ENCODE data around the gene STIMATE. TPM values are rescaled to one million over a fixed set of nuclear protein-coding genes. Genes with fewer than 3 reads are reported as not detected.

STIMATE gene
- total and polyA plus RNA-seq, 9 of the 15 experiments (the other 6 are each of a cell fraction or from before 2014, with no cell fraction given): 0.14 to 7.7 (median 4.9) TPM

- CTCF ChIA-PET (ENCODE audit: low intra/inter-chr PET ratio): no interaction called here
- intact Hi-C loops (cut with micrococcal nuclease): no loop called here
- no peaks in the 10 kb centered on the region for H3K9me3 ChIP-seq (replicated peaks; ENCODE audit: control insufficient read depth, insufficient read depth, low read depth, low read length)
- no TSS peak for BruUV-seq (replicated peaks)
- peaks cover 6 to 20% of the 10 kb centered on the region in 2 experiments; a peak in 4 of 5 replicates for H3K4me1 ChIP-seq (replicated peaks in 1 of 2; ENCODE audit: control insufficient read depth in 2 of 2, insufficient read depth in 2 of 2, low read length in 2 of 2)
- H3K36me3 ChIP-seq (ENCODE audit: control insufficient read depth, insufficient read depth, low read length): peaks cover 6% of the 10 kb centered on the region; the same call in 1 of the 3 replicates
- no peak overlapping the region for H3K27ac ChIP-seq (ENCODE audit: extremely low read depth, low read depth, low read length)
- H3K4me3 ChIP-seq: no peak overlapping the region
- whole genome bisulfite sequencing (ENCODE audit: insufficient coverage, low coverage, missing lambda C conversion rate): 83% methylated on average over 6 of the region's 6 CpGs
- no peak overlapping the region for H3K4me2 ChIP-seq (ENCODE audit: insufficient read depth, low read length)
- H3K79me2 ChIP-seq (ENCODE audit: control insufficient read depth, insufficient read depth, low read length): no peaks in the 10 kb centered on the region
- no peaks in the 10 kb centered on the region for H3K9me1 ChIP-seq (ENCODE audit: control insufficient read depth, insufficient read depth, low read length)
- in situ Hi-C loops (cut with MboI): no loop called here
- no peaks in the 10 kb centered on the region for H3K27me3 ChIP-seq (ENCODE audit: control insufficient read depth in 2 of 2, insufficient read depth in 2 of 2, low read length in 2 of 2)
- H3K9ac ChIP-seq (ENCODE audit: insufficient read depth in 1 of 2, low read depth in 2 of 2, low read length in 2 of 2): no peak overlapping the region
- H2AFZ ChIP-seq (ENCODE audit: low read depth, low read length): no peak overlapping the region
- ATAC-seq: no peak
- no peaks in the 10 kb centered on the region for H4K20me1 ChIP-seq (replicated peaks; ENCODE audit: control insufficient read depth, insufficient read depth, low read length)
- no peak for FAIRE-seq
- DNase-seq (ENCODE audit: extremely low read depth in 1 of 4, low spot score in 3 of 4): no peak
- POLR2A ChIA-PET: interaction anchor here (0.7 kb wide), 1 partner anchor 419 kb away, joined by 4 read pairs; no protein-coding TSS in a partner anchor
- TF ChIP-seq ZNF134 (CRISPR knock-in tag; conservative IDR thresholded peaks at IDR 0.05) (no peak), MCM2 (IDR thresholded peaks at IDR 0.05; ENCODE audit: low read depth) (no peak), MGA (IDR thresholded peaks at IDR 0.05) (no peak), HMG20B (CRISPR knock-in tag; IDR thresholded peaks at IDR 0.05) (no peak), RREB1 (CRISPR knock-in tag; IDR thresholded peaks at IDR 0.05) (no peak), ZSCAN32 (CRISPR knock-in tag; IDR thresholded peaks at IDR 0.05) (no peak)
These were observed 13.5 kb upstream of the STIMATE start for GRCh38 chr3:52910823-52911222.

Measured in K562 (cell line).